ENCODE results near the gene USP2.

- no peak for TF ChIP-seq CTCF (conservative IDR thresholded peaks at IDR 0.05; ENCODE audit: low read length)
- no peak for TF ChIP-seq EZH2phosphoT487 (IDR thresholded peaks at IDR 0.05; ENCODE audit: borderline replicate concordance, low read depth, low read length)
Measured at GRCh38 chr11:119335091-119335654, 46.3 kb downstream of the USP2 start.

Data from OCI-LY7 (cell line).